Measurements from ENCODE around the gene TFF2. TPM values are rescaled to one million over a fixed set of nuclear protein-coding genes. Genes with fewer than 3 reads are reported as not detected.

TFF2 gene
- total RNA-seq, 1 experiment from 2014 or later: not detected

- no TSS peak for BruUV-seq (replicated peaks)
- intact Hi-C loops (cut with micrococcal nuclease; ENCODE audit: unreplicated experiment): no loop called here
- no peak for DNase-seq
- Mint-ChIP-seq H3K27me3 (ENCODE audit: unreplicated experiment) (no peaks in the 10 kb centered on the region), H3K4me3 (ENCODE audit: low read depth, unreplicated experiment) (no peak overlapping the region), H3K4me1 (ENCODE audit: low read depth, unreplicated experiment) (peaks cover 19% of the 10 kb centered on the region), H3K9me3 (ENCODE audit: low read depth, unreplicated experiment) (no peaks in the 10 kb centered on the region), H3K27ac (ENCODE audit: unreplicated experiment) (no peak overlapping the region), H3K36me3 (ENCODE audit: insufficient read depth, unreplicated experiment) (no peaks in the 10 kb centered on the region)
- TF ChIP-seq CTCF (IDR thresholded peaks at IDR 0.05; ENCODE audit: unreplicated experiment): no peak
- CTCF ChIA-PET: interaction anchor here (1.2 kb wide), 1 partner anchor 100 kb away, joined by 3 read pairs; no protein-coding TSS in a partner anchor
Measured at GRCh38 chr21:42367367-42368165, 16.8 kb upstream of the TFF2 start.

GRCh38 chr21:42366292-42367010, 15.7 kb upstream of the TFF2 start, which contains the start of gene TFF1:
TFF1 (minus strand) TSS chr21:42366535; CDS start chr21:42366495, 40 bp downstream.
- intact Hi-C loops (cut with micrococcal nuclease; ENCODE audit: unreplicated experiment): no loop called here
- H3K27ac Mint-ChIP-seq (ENCODE audit: unreplicated experiment): no peak within 1 kb of the TSS

GRCh38 chr21:42365770-42366169, 15.0 kb upstream of the TFF2 start:
- CTCF ChIA-PET: no interaction called here
- intact Hi-C loops (cut with micrococcal nuclease; ENCODE audit: unreplicated experiment): no loop called here
- Mint-ChIP-seq H3K4me3 (ENCODE audit: low read depth, unreplicated experiment) (no peak overlapping the region), H3K27me3 (ENCODE audit: unreplicated experiment) (no peaks in the 10 kb centered on the region), H3K36me3 (ENCODE audit: insufficient read depth, unreplicated experiment) (no peaks in the 10 kb centered on the region), H3K4me1 (ENCODE audit: low read depth, unreplicated experiment) (peaks cover 19% of the 10 kb centered on the region), H3K9me3 (ENCODE audit: low read depth, unreplicated experiment) (no peaks in the 10 kb centered on the region), H3K27ac (ENCODE audit: unreplicated experiment) (no peak overlapping the region)
- no peak for DNase-seq
- BruUV-seq (replicated peaks): no TSS peak
- TF ChIP-seq CTCF (IDR thresholded peaks at IDR 0.05; ENCODE audit: unreplicated experiment): no peak

More at GRCh38 chr21:42366292-42367010, 15.7 kb upstream of the TFF2 start, which contains the start of gene TFF1:
- CTCF ChIA-PET: interaction anchor here (1.2 kb wide), 1 partner anchor 101 kb away, joined by 3 read pairs; no protein-coding TSS in a partner anchor
- Mint-ChIP-seq H3K4me1 (ENCODE audit: low read depth, unreplicated experiment) (peaks cover 19% of the 10 kb centered on the region), H3K4me3 (ENCODE audit: low read depth, unreplicated experiment) (no peak within 1 kb of the TSS), H3K36me3 (ENCODE audit: insufficient read depth, unreplicated experiment) (no peaks in the 10 kb centered on the region), H3K27me3 (ENCODE audit: unreplicated experiment) (no peaks in the 10 kb centered on the region), H3K9me3 (ENCODE audit: low read depth, unreplicated experiment) (no peaks in the 10 kb centered on the region)
- no TSS peak for BruUV-seq (replicated peaks)
- no peak for TF ChIP-seq CTCF (IDR thresholded peaks at IDR 0.05; ENCODE audit: unreplicated experiment)
- DNase-seq: peak; percentile 34

- Mint-ChIP-seq H3K4me1 (ENCODE audit: low read depth, unreplicated experiment) (peaks cover 19% of the 10 kb centered on the region), H3K27me3 (ENCODE audit: unreplicated experiment) (no peaks in the 10 kb centered on the region), H3K9me3 (ENCODE audit: low read depth, unreplicated experiment) (no peaks in the 10 kb centered on the region), H3K36me3 (ENCODE audit: insufficient read depth, unreplicated experiment) (no peaks in the 10 kb centered on the region), H3K27ac (ENCODE audit: unreplicated experiment) (peak overlapping the region; percentile 69), H3K4me3 (ENCODE audit: low read depth, unreplicated experiment) (no peak overlapping the region)
- no peak for DNase-seq
- TF ChIP-seq CTCF (IDR thresholded peaks at IDR 0.05; ENCODE audit: unreplicated experiment): no peak
- no TSS peak for BruUV-seq (replicated peaks)
- CTCF ChIA-PET: interaction anchor here (0.7 kb wide), 1 partner anchor 27 kb away, joined by 3 read pairs; no protein-coding TSS in a partner anchor
- intact Hi-C loops (cut with micrococcal nuclease; ENCODE audit: unreplicated experiment): no loop called here
Measured at GRCh38 chr21:42364304-42364865, 13.6 kb upstream of the TFF2 start.

Data from Calu3 (cell line).